Keratinocyte (primary cell): Measurements from ENCODE around the gene TSR1. TPM values are rescaled to one million over a fixed set of nuclear protein-coding genes. Genes with fewer than 3 reads are reported as not detected.

ENCODE experiments used
- DNase-seq: peaks from one replicate; pipeline ENCODE4 v3.0.0-alpha.2; 2011; ENCODE audit warnings: low read depth, missing footprints, low spot score
- FAIRE-seq: peaks from 2 replicates; lab custom pipeline; 2011; peaks lifted over from hg19 to GRCh38; lab: Jason Lieb, UNC
- H2AFZ ChIP-seq: 2 replicates; pipeline ENCODE4 v1.6.0; 2012; ENCODE audit warnings: low read length, control low read depth, inconsistent platforms; ENCODE audit not compliant: control insufficient read depth
- H3K27ac ChIP-seq: 2 replicates; pipeline ENCODE4 v1.5.1; 2011; ENCODE audit warnings: low read length; ENCODE audit not compliant: control insufficient read depth, insufficient read depth
- H3K27me3 ChIP-seq: 3 replicates; pipeline ENCODE4 v1.6.0; 2011; ENCODE audit warnings: low read length; ENCODE audit not compliant: control insufficient read depth, insufficient read depth; ENCODE audit errors: extremely low read depth
- H3K36me3 ChIP-seq, 2 experiments: 2 replicates in 1 of 2; 3 replicates in 1 of 2; pipeline ENCODE4 v1.5.1; 2011; ENCODE audit warnings: low read length in 2 of 2, mild to moderate bottlenecking in 1 of 2; ENCODE audit not compliant: control insufficient read depth in 2 of 2, insufficient read depth in 2 of 2; ENCODE audit errors: extremely low read depth in 1 of 2
- H3K4me1 ChIP-seq: 3 replicates; pipeline ENCODE4 v1.5.1; 2011; ENCODE audit warnings: low read length; ENCODE audit not compliant: control insufficient read depth, insufficient read depth; ENCODE audit errors: extremely low read depth
- H3K4me2 ChIP-seq: 3 replicates; pipeline ENCODE4 v1.6.0; 2011; ENCODE audit warnings: low read depth, low read length; ENCODE audit not compliant: control insufficient read depth, insufficient read depth; ENCODE audit errors: extremely low read depth
- H3K4me3 ChIP-seq, 3 experiments: fragments of 200-600 bp in 1 of 3; sonication (generic) in 1 of 3; 2 replicates in 2 of 3; 3 replicates in 1 of 3; pipeline ENCODE4 v1.5.1; 2011 to 2016; ENCODE audit warnings: low read length in 3 of 3, mild to moderate bottlenecking in 3 of 3, control low read depth in 2 of 3, inconsistent platforms in 1 of 3, low read depth in 1 of 3, mixed read lengths in 1 of 3, mixed run types in 1 of 3, moderate library complexity in 1 of 3; ENCODE audit not compliant: control insufficient read depth in 2 of 3, insufficient read depth in 2 of 3; ENCODE audit errors: extremely low read depth in 1 of 3
- H3K79me2 ChIP-seq: 2 replicates; pipeline ENCODE4 v1.6.0; 2012; ENCODE audit warnings: low read length; ENCODE audit not compliant: control insufficient read depth, insufficient read depth
- H3K9ac ChIP-seq: 3 replicates; pipeline ENCODE4 v1.6.0; 2011; ENCODE audit warnings: low read length; ENCODE audit not compliant: control insufficient read depth, insufficient read depth; ENCODE audit errors: extremely low read depth
- H3K9me1 ChIP-seq: 3 replicates; pipeline ENCODE4 v1.6.0; 2011; ENCODE audit warnings: low read length; ENCODE audit not compliant: control insufficient read depth, insufficient read depth; ENCODE audit errors: extremely low read depth
- H3K9me3 ChIP-seq: 2 replicates; pipeline ENCODE4 v1.5.1; 2012; ENCODE audit warnings: low read depth, low read length; ENCODE audit not compliant: control insufficient read depth
- H4K20me1 ChIP-seq: 3 replicates; pipeline ENCODE4 v1.6.0; 2011; ENCODE audit warnings: low read length; ENCODE audit not compliant: control insufficient read depth, insufficient read depth; ENCODE audit errors: extremely low read depth
- EZH2 ChIP-seq: IDR thresholded peaks from one replicate; pipeline ENCODE4 v1.6.1; 2012; ENCODE audit warnings: inconsistent platforms, mild to moderate bottlenecking, low read length, moderate library complexity
- dilution Hi-C: fragments of 300-500 bp; cut with MboI; formaldehyde crosslinking; loops from one replicate; pipeline ENCODE4 v1.7.0; 2020; ENCODE audit warnings: low sequenced_read_pairs; ENCODE audit not compliant: extremely low pct_ligation_motif_present
- polyA plus RNA-seq, 5 experiments: library from polyadenylated mRNA; depleted of rRNA in 3 of 5; stranded (reverse) in 3 of 5; stranded (forward) in 1 of 5; unstranded in 1 of 5; fragments of >200 nt; gene quantifications; 1 replicate in 1 of 5; 2 replicates in 3 of 5; 3 replicates in 1 of 5; pipeline versions ENCODE4 v1.2.1 to v1.2.3, GENCODE V29; 2011 to 2012; ENCODE audit warnings: missing spikeins in 2 of 5, low read depth in 1 of 5, low replicate concordance in 1 of 5
- TF ChIP-seq, protein P1 (sequence below), 3 experiments: IDR thresholded peaks in 1 of 3; conservative IDR thresholded peaks in 1 of 3; optimal IDR thresholded peaks in 1 of 3; 2 replicates in 2 of 3; 3 replicates in 1 of 3; pipeline versions ENCODE3 to v1.5.1; 2011; ENCODE audit warnings: low read length in 3 of 3, mild to moderate bottlenecking in 3 of 3, moderate library complexity in 2 of 3, control low read depth in 1 of 3, inconsistent platforms in 1 of 3; ENCODE audit not compliant: insufficient read depth in 2 of 3; ENCODE audit errors: extremely low read depth in 1 of 3

The TSR1 gene
- polyA plus RNA-seq, 1 donor (not counting 4 experiments of a cell fraction or from before 2014, with no cell fraction given), result 17.1 TPM

DNA sequence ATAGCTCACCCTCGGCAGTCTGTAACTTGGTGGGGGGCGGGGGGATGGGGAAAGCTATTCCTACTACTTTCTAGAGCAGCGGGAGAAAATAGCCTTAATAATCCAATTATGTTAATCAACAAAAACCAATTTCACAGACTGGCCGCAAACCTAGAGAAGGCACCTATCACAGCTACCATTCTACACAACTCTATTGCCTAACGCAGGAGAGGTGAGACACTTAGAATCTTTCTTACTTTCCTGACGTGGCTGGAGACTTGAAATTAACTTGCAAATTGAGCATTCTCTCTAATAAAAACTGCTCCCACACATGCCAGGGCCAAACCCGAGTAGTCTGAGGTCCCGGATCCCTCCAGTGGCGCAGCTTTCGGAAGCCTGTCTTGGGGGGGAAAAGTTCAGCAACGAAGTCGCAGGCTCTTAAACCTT is 33.5 kb downstream of the TSR1 start:
- Histone ChIP-seq H3K9me1 (no peaks in the 10 kb centered on the region), H3K9ac (peak overlapping the region; percentile 92), H2AFZ (peak overlapping the region; percentile 84), H3K36me3 (peaks cover 6 to 13% of the 10 kb centered on the region in 2 experiments), H3K27ac (peak overlapping the region; percentile 70), H3K79me2 (peaks cover 63% of the 10 kb centered on the region), H4K20me1 (no peaks in the 10 kb centered on the region), H3K4me1 (peaks cover 7% of the 10 kb centered on the region), H3K27me3 (no peaks in the 10 kb centered on the region), H3K4me3 (peak overlapping the region; percentile 69 to 92 (median 72)), H3K9me3 (no peaks in the 10 kb centered on the region), H3K4me2 (peak overlapping the region; percentile 55)
- DNase-seq (no peak), FAIRE-seq (no peak)
- TF ChIP-seq EZH2, result no peak
- TF ChIP-seq, protein P1, sequence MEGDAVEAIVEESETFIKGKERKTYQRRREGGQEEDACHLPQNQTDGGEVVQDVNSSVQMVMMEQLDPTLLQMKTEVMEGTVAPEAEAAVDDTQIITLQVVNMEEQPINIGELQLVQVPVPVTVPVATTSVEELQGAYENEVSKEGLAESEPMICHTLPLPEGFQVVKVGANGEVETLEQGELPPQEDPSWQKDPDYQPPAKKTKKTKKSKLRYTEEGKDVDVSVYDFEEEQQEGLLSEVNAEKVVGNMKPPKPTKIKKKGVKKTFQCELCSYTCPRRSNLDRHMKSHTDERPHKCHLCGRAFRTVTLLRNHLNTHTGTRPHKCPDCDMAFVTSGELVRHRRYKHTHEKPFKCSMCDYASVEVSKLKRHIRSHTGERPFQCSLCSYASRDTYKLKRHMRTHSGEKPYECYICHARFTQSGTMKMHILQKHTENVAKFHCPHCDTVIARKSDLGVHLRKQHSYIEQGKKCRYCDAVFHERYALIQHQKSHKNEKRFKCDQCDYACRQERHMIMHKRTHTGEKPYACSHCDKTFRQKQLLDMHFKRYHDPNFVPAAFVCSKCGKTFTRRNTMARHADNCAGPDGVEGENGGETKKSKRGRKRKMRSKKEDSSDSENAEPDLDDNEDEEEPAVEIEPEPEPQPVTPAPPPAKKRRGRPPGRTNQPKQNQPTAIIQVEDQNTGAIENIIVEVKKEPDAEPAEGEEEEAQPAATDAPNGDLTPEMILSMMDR (optimal IDR thresholded peaks at IDR 0.05 in 1 of 3, IDR thresholded peaks at IDR 0.05 in 1 of 3, conservative IDR thresholded peaks at IDR 0.05 in 1 of 3; ENCODE audit: extremely low read depth in 1 of 3, insufficient read depth in 2 of 3, low read length in 3 of 3), result no peak
- dilution Hi-C loops, result no loop called here

DNA sequence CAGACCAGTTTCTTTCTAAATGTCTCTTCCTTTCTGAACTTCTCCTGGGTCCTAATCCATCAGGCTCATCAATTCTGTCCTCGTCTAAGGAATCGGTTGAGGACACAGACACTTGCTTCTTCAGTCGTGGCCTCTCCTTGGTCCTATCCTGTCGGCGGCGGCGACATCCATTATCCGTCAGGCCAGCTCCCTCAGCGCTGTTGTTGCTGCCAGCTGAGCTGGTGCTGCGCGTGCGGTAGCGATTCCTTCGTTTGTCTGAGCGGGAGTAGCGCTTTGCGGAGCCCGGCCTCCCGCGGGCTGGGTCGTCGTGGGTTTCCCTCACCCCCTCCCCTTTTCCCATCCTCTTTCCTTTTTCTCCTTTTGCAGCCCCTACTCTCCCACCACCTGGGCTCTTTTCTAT is 36.5 kb downstream of the TSR1 start:
- H3K4me1 ChIP-seq, result peaks cover 14% of the 10 kb centered on the region
- H3K9ac ChIP-seq, result no peak overlapping the region
- H3K4me3 ChIP-seq, result no peak overlapping the region
- FAIRE-seq, result no peak
- TF ChIP-seq, protein P1 (optimal IDR thresholded peaks at IDR 0.05 in 1 of 3, IDR thresholded peaks at IDR 0.05 in 1 of 3, conservative IDR thresholded peaks at IDR 0.05 in 1 of 3; ENCODE audit: extremely low read depth in 1 of 3, insufficient read depth in 2 of 3, low read length in 3 of 3), result no peak
- TF ChIP-seq EZH2, result no peak
- no peaks in the 10 kb centered on the region for H4K20me1 ChIP-seq
- H3K27me3 ChIP-seq, result no peaks in the 10 kb centered on the region
- peaks cover 3% of the 10 kb centered on the region for H3K9me1 ChIP-seq
- H3K36me3 ChIP-seq, result peaks cover 16 to 24% of the 10 kb centered on the region in 2 experiments
- DNase-seq, result no peak
- no peaks in the 10 kb centered on the region for H3K9me3 ChIP-seq
- H3K79me2 ChIP-seq, result peaks cover 63% of the 10 kb centered on the region
- H3K4me2 ChIP-seq, result no peak overlapping the region
- dilution Hi-C loops, result no loop called here
- H3K27ac ChIP-seq, result no peak overlapping the region
- no peak overlapping the region for H2AFZ ChIP-seq
